ENCODE results near the gene ZNF561.
"Not testable (repeated sequence)": the region's sequence is repeated elsewhere in the genome, so short reads cannot be mapped to it uniquely, and the experiment has no call there.

Gene ZNF561

GRCh38 chr19:9621156-9622037, at the start of gene ZNF561:
TSS of gene ZNF561 (minus strand) at chr19:9621232. CDS start at chr19:9619456, 1,776 bp downstream.
- peak; percentile 91 for DNase-seq (ENCODE audit: low read depth, low spot score)

- no peak for DNase-seq (ENCODE audit: low read depth, low spot score)
Observed at GRCh38 chr19:9668544-9668943, 47.5 kb upstream of the ZNF561 start.

GRCh38 chr19:9667898-9668297, 46.9 kb upstream of the ZNF561 start:
- no peak for DNase-seq (ENCODE audit: low read depth, low spot score)

GRCh38 chr19:9658769-9659168, 37.7 kb upstream of the ZNF561 start:
- no peak for DNase-seq (ENCODE audit: low read depth, low spot score)

GRCh38 chr19:9653066-9653555, 32.1 kb upstream of the ZNF561 start:
- not testable (repeated sequence) for DNase-seq (ENCODE audit: low read depth, low spot score)

- DNase-seq (ENCODE audit: low read depth, low spot score), result not testable (repeated sequence)
Observed at GRCh38 chr19:9651464-9651863, 30.4 kb upstream of the ZNF561 start.

GRCh38 chr19:9650345-9650744, 29.3 kb upstream of the ZNF561 start:
- DNase-seq (ENCODE audit: low read depth, low spot score), result no peak

GRCh38 chr19:9645472-9645871, 24.4 kb upstream of the ZNF561 start:
- no peak for DNase-seq (ENCODE audit: low read depth, low spot score)

GRCh38 chr19:9644472-9644871, 23.4 kb upstream of the ZNF561 start:
- DNase-seq (ENCODE audit: low read depth, low spot score), result no peak

GRCh38 chr19:9641810-9642209, 20.8 kb upstream of the ZNF561 start:
- DNase-seq (ENCODE audit: low read depth, low spot score), result no peak

GRCh38 chr19:9640956-9641355, 19.9 kb upstream of the ZNF561 start:
- DNase-seq (ENCODE audit: low read depth, low spot score), result no peak

- no peak for DNase-seq (ENCODE audit: low read depth, low spot score)
Observed at GRCh38 chr19:9636018-9636417, 15.0 kb upstream of the ZNF561 start.

GRCh38 chr19:9627856-9628255, 6.8 kb upstream of the ZNF561 start:
- DNase-seq (ENCODE audit: low read depth, low spot score), result no peak

GRCh38 chr19:9622531-9622930, 1.5 kb upstream of the ZNF561 start:
- DNase-seq (ENCODE audit: low read depth, low spot score), result no peak

- DNase-seq (ENCODE audit: low read depth, low spot score), result no peak
Observed at GRCh38 chr19:9620842-9621155, 233 bp downstream of the ZNF561 start.

GRCh38 chr19:9615844-9616243, 5.2 kb downstream of the ZNF561 start:
- no peak for DNase-seq (ENCODE audit: low read depth, low spot score)

- DNase-seq (ENCODE audit: low read depth, low spot score), result no peak
Observed at GRCh38 chr19:9610484-9611113, 10.4 kb downstream of the ZNF561 start.

GRCh38 chr19:9608912-9609311, 12.1 kb downstream of the ZNF561 start:
- DNase-seq (ENCODE audit: low read depth, low spot score), result no peak

GRCh38 chr19:9597027-9597426, 24.0 kb downstream of the ZNF561 start:
- DNase-seq (ENCODE audit: low read depth, low spot score), result no peak

GRCh38 chr19:9586764-9587163, 34.3 kb downstream of the ZNF561 start:
- peak; percentile 79 for DNase-seq (ENCODE audit: low read depth, low spot score)

GRCh38 chr19:9584073-9584833, 36.8 kb downstream of the ZNF561 start, which contains the start of gene ZNF121:
TSS of gene ZNF121 (minus strand) at chr19:9584504. CDS start at chr19:9568097, 16,407 bp downstream.
- peak; percentile 95 for DNase-seq (ENCODE audit: low read depth, low spot score)

GRCh38 chr19:9582081-9582725, 38.8 kb downstream of the ZNF561 start:
- DNase-seq (ENCODE audit: low read depth, low spot score), result peak; percentile 31

Measured in ELF-1 (cell line).